GM23338 (cell line): Measurements from ENCODE around the gene TBC1D5. TPM values are rescaled to one million over a fixed set of nuclear protein-coding genes. Genes with fewer than 3 reads are reported as not detected.

Experiments
- ATAC-seq: fragments of 200-7000 bp; cut with Tn5 transposase; 3 replicates; pipeline ENCODE4 v1.9.1; 2020
- DNase-seq: peaks from one replicate; pipeline ENCODE4 v3.0.0-alpha.2; 2015; ENCODE audit warnings: low spot score
- H2AFZ ChIP-seq: fragments of 200-600 bp; sonication (generic); 2 replicates; pipeline ENCODE4 v1.8.0; 2016; ENCODE audit warnings: antibody characterized with exemption, mild to moderate bottlenecking, moderate library complexity
- H3F3A ChIP-seq: fragments of 200-600 bp; sonication (generic); replicated peaks from 2 replicates; pipeline ENCODE4 v1.8.0; 2017; ENCODE audit warnings: antibody characterized with exemption, mixed run types, low read depth
- H3K27ac ChIP-seq: fragments of 200-600 bp; sonication (generic); 2 replicates; pipeline ENCODE4 v1.6.1; 2016; ENCODE audit warnings: low read depth
- H3K27me3 ChIP-seq: fragments of 200-600 bp; sonication (generic); 2 replicates; pipeline ENCODE4 v1.8.0; 2016; ENCODE audit warnings: mild to moderate bottlenecking, mixed run types, moderate library complexity; ENCODE audit not compliant: insufficient read depth
- H3K36me3 ChIP-seq: fragments of 200-600 bp; sonication (generic); 2 replicates; pipeline ENCODE4 v1.8.0; 2016; ENCODE audit warnings: mild to moderate bottlenecking; ENCODE audit not compliant: insufficient read depth
- H3K4me1 ChIP-seq: fragments of 200-600 bp; sonication (generic); 2 replicates; pipeline ENCODE4 v1.8.0; 2016; ENCODE audit warnings: mild to moderate bottlenecking, moderate library complexity; ENCODE audit not compliant: insufficient read depth
- H3K4me2 ChIP-seq: fragments of 200-600 bp; sonication (generic); 2 replicates; pipeline ENCODE4 v1.7.1; 2017; ENCODE audit warnings: mixed run types
- H3K4me3 ChIP-seq: fragments of 200-600 bp; sonication (generic); 2 replicates; pipeline ENCODE4 v1.6.1; 2016; ENCODE audit warnings: mixed run types
- H3K79me2 ChIP-seq: fragments of 200-600 bp; sonication (generic); replicated peaks from 2 replicates; pipeline ENCODE4 v1.8.0; 2017; ENCODE audit warnings: mild to moderate bottlenecking; ENCODE audit not compliant: insufficient read depth
- H3K9me2 ChIP-seq: fragments of 200-600 bp; sonication (generic); 2 replicates; pipeline ENCODE4 v1.8.0; 2017; ENCODE audit not compliant: insufficient read depth
- H4K20me1 ChIP-seq: fragments of 200-600 bp; sonication (generic); replicated peaks from 2 replicates; pipeline ENCODE4 v1.8.0; 2017; ENCODE audit warnings: mild to moderate bottlenecking; ENCODE audit not compliant: insufficient read depth
- H3K27ac Mint-ChIP-seq: 2 replicates; pipeline ENCODE4 v1.8.0; 2020; ENCODE audit warnings: inconsistent platforms, mild to moderate bottlenecking, moderate library complexity, mixed read lengths
- H3K27me3 Mint-ChIP-seq: 3 replicates; pipeline ENCODE4 v1.8.0; 2022; ENCODE audit warnings: low read depth, mild to moderate bottlenecking, moderate library complexity, mixed read lengths, inconsistent platforms; ENCODE audit not compliant: insufficient read depth, poor library complexity
- H3K36me3 Mint-ChIP-seq: 3 replicates; pipeline ENCODE4 v1.8.0; 2021; ENCODE audit warnings: low read depth, mild to moderate bottlenecking, inconsistent platforms, moderate library complexity, mixed read lengths
- H3K4me1 Mint-ChIP-seq: 3 replicates; pipeline ENCODE4 v1.8.0; 2020; ENCODE audit warnings: mild to moderate bottlenecking, inconsistent platforms, mixed read lengths
- H3K4me3 Mint-ChIP-seq: 3 replicates; pipeline ENCODE4 v1.8.0; 2021; ENCODE audit warnings: moderate library complexity, mild to moderate bottlenecking, inconsistent platforms, mixed read lengths
- H3K9me3 Mint-ChIP-seq: 3 replicates; pipeline ENCODE4 v1.8.0; 2020; ENCODE audit warnings: moderate library complexity, mild to moderate bottlenecking, inconsistent platforms, mixed read lengths
- CREB1 ChIP-seq: fragments of 250-450 bp; sonication (Bioruptor Pico); IDR thresholded peaks from 2 replicates; pipeline ENCODE4 v1.5.0; 2020; ENCODE audit warnings: low read depth, mild to moderate bottlenecking, moderate library complexity
- EZH2 ChIP-seq: fragments of 200-600 bp; sonication (generic); IDR thresholded peaks from one replicate; pipeline ENCODE4 v1.8.0; 2017; ENCODE audit warnings: antibody characterized with exemption, mild to moderate bottlenecking, low read depth; ENCODE audit not compliant: unreplicated experiment
- EZH2phosphoT487 ChIP-seq: fragments of 200-600 bp; sonication (generic); IDR thresholded peaks from one replicate; pipeline ENCODE4 v1.8.1; 2018; ENCODE audit warnings: antibody characterized with exemption; ENCODE audit not compliant: unreplicated experiment
- JUNB ChIP-seq: IDR thresholded peaks from one replicate; pipeline ENCODE4 v1.6.1; 2016; ENCODE audit warnings: antibody characterized with exemption; ENCODE audit not compliant: unreplicated experiment
- NANOG ChIP-seq: IDR thresholded peaks from 2 replicates; pipeline ENCODE4 v1.6.1; 2016; ENCODE audit warnings: antibody characterized with exemption, borderline replicate concordance
- POLR2AphosphoS5 ChIP-seq: IDR thresholded peaks from 2 replicates; pipeline ENCODE4 v1.6.1; 2016; ENCODE audit warnings: antibody characterized with exemption, low read depth
- STAT1 ChIP-seq: IDR thresholded peaks from one replicate; pipeline ENCODE4 v1.6.1; 2016; ENCODE audit warnings: antibody characterized with exemption; ENCODE audit not compliant: unreplicated experiment
- ZNF114 ChIP-seq: fragments of 250-450 bp; sonication (Bioruptor Pico); IDR thresholded peaks from 2 replicates; pipeline ENCODE4 v1.5.0; 2020; ENCODE audit warnings: mild to moderate bottlenecking, moderate library complexity
- polyA plus RNA-seq: library from polyadenylated mRNA; unstranded; fragments of >200 nt; fragmentation: Nextera tagmentation; extraction: Ambion mirVana; gene quantifications from 2 replicates; pipeline ENCODE4 v1.2.1, GENCODE V29; 2016
- total RNA-seq: library from RNA; depleted of rRNA; stranded (reverse); fragments of >200 nt; shearing (Covaris generic); gene quantifications from 2 replicates; pipeline ENCODE4 v1.2.3, GENCODE V29; 2014
- TF ChIP-seq, protein P1 (sequence below), 2 experiments: fragments of 200-600 bp in 1 of 2; sonication (generic) in 1 of 2; conservative IDR thresholded peaks; 2 replicates each; pipeline versions ENCODE4 v1.5.1 to v1.6.1; 2016 to 2017; ENCODE audit warnings: antibody characterized with exemption in 2 of 2, low read depth in 2 of 2, mild to moderate bottlenecking in 2 of 2, moderate library complexity in 1 of 2
- TF ChIP-seq, protein P2 (sequence below): IDR thresholded peaks from 2 replicates; pipeline ENCODE4 v1.6.1; 2016; ENCODE audit warnings: antibody characterized with exemption
- TF ChIP-seq, protein P3 (sequence below): fragments of 250-450 bp; sonication (Bioruptor Pico); IDR thresholded peaks from 2 replicates; pipeline ENCODE4 v1.5.0; 2020; ENCODE audit warnings: mild to moderate bottlenecking, moderate library complexity
- TF ChIP-seq, protein P4 (sequence below): IDR thresholded peaks from one replicate; pipeline ENCODE4 v1.6.1; 2018; ENCODE audit warnings: antibody characterized with exemption; ENCODE audit not compliant: unreplicated experiment

Gene TBC1D5
- total and polyA plus RNA-seq, 2 experiments from 2014 or later = 21.8 to 48.1 TPM

- TF ChIP-seq, protein P1, sequence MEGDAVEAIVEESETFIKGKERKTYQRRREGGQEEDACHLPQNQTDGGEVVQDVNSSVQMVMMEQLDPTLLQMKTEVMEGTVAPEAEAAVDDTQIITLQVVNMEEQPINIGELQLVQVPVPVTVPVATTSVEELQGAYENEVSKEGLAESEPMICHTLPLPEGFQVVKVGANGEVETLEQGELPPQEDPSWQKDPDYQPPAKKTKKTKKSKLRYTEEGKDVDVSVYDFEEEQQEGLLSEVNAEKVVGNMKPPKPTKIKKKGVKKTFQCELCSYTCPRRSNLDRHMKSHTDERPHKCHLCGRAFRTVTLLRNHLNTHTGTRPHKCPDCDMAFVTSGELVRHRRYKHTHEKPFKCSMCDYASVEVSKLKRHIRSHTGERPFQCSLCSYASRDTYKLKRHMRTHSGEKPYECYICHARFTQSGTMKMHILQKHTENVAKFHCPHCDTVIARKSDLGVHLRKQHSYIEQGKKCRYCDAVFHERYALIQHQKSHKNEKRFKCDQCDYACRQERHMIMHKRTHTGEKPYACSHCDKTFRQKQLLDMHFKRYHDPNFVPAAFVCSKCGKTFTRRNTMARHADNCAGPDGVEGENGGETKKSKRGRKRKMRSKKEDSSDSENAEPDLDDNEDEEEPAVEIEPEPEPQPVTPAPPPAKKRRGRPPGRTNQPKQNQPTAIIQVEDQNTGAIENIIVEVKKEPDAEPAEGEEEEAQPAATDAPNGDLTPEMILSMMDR (conservative IDR thresholded peaks at IDR 0.05; ENCODE audit: low read depth in 2 of 2) = no peak
- TF ChIP-seq JUNB (no peak), EZH2 (no peak)
Observed at GRCh38 chr3:17639765-17640164, 102.7 kb downstream of the TBC1D5 start (continued).

- Mint-ChIP-seq H3K9me3 (no peaks in the 10 kb centered on the region), H3K4me3 (no peak overlapping the region), H3K27me3 (no peaks in the 10 kb centered on the region), H3K36me3 (no peaks in the 10 kb centered on the region), H3K27ac (peak overlapping the region; percentile 36), H3K4me1 (peaks cover 11% of the 10 kb centered on the region)
- Histone ChIP-seq H3K36me3 (no peaks in the 10 kb centered on the region), H2AFZ (no peak overlapping the region), H3K27me3 (no peaks in the 10 kb centered on the region), H3K4me1 (no peaks in the 10 kb centered on the region; the same call in 1 of the 2 replicates), H3K4me2 (no peak overlapping the region), H3K79me2 (peaks cover 4% of the 10 kb centered on the region; the same call in 1 of the 2 replicates), H3F3A (no peaks in the 10 kb centered on the region), H3K9me2 (no peaks in the 10 kb centered on the region), H3K4me3 (no peak overlapping the region), H3K27ac (no peak overlapping the region), H4K20me1 (0 out of 2 replicates have a peak, but pooled peaks cover 4% of the 10 kb centered on the region)
- no peak for DNase-seq
- no peak for ATAC-seq
- TF ChIP-seq CREB1 = no peak
- TF ChIP-seq ZNF114 (CRISPR knock-in tag) = no peak
- TF ChIP-seq NANOG = no peak
- TF ChIP-seq POLR2AphosphoS5 = no peak
- no peak for TF ChIP-seq JUNB
- TF ChIP-seq, protein P2, sequence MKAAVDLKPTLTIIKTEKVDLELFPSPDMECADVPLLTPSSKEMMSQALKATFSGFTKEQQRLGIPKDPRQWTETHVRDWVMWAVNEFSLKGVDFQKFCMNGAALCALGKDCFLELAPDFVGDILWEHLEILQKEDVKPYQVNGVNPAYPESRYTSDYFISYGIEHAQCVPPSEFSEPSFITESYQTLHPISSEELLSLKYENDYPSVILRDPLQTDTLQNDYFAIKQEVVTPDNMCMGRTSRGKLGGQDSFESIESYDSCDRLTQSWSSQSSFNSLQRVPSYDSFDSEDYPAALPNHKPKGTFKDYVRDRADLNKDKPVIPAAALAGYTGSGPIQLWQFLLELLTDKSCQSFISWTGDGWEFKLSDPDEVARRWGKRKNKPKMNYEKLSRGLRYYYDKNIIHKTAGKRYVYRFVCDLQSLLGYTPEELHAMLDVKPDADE = no peak
- TF ChIP-seq, protein P3, sequence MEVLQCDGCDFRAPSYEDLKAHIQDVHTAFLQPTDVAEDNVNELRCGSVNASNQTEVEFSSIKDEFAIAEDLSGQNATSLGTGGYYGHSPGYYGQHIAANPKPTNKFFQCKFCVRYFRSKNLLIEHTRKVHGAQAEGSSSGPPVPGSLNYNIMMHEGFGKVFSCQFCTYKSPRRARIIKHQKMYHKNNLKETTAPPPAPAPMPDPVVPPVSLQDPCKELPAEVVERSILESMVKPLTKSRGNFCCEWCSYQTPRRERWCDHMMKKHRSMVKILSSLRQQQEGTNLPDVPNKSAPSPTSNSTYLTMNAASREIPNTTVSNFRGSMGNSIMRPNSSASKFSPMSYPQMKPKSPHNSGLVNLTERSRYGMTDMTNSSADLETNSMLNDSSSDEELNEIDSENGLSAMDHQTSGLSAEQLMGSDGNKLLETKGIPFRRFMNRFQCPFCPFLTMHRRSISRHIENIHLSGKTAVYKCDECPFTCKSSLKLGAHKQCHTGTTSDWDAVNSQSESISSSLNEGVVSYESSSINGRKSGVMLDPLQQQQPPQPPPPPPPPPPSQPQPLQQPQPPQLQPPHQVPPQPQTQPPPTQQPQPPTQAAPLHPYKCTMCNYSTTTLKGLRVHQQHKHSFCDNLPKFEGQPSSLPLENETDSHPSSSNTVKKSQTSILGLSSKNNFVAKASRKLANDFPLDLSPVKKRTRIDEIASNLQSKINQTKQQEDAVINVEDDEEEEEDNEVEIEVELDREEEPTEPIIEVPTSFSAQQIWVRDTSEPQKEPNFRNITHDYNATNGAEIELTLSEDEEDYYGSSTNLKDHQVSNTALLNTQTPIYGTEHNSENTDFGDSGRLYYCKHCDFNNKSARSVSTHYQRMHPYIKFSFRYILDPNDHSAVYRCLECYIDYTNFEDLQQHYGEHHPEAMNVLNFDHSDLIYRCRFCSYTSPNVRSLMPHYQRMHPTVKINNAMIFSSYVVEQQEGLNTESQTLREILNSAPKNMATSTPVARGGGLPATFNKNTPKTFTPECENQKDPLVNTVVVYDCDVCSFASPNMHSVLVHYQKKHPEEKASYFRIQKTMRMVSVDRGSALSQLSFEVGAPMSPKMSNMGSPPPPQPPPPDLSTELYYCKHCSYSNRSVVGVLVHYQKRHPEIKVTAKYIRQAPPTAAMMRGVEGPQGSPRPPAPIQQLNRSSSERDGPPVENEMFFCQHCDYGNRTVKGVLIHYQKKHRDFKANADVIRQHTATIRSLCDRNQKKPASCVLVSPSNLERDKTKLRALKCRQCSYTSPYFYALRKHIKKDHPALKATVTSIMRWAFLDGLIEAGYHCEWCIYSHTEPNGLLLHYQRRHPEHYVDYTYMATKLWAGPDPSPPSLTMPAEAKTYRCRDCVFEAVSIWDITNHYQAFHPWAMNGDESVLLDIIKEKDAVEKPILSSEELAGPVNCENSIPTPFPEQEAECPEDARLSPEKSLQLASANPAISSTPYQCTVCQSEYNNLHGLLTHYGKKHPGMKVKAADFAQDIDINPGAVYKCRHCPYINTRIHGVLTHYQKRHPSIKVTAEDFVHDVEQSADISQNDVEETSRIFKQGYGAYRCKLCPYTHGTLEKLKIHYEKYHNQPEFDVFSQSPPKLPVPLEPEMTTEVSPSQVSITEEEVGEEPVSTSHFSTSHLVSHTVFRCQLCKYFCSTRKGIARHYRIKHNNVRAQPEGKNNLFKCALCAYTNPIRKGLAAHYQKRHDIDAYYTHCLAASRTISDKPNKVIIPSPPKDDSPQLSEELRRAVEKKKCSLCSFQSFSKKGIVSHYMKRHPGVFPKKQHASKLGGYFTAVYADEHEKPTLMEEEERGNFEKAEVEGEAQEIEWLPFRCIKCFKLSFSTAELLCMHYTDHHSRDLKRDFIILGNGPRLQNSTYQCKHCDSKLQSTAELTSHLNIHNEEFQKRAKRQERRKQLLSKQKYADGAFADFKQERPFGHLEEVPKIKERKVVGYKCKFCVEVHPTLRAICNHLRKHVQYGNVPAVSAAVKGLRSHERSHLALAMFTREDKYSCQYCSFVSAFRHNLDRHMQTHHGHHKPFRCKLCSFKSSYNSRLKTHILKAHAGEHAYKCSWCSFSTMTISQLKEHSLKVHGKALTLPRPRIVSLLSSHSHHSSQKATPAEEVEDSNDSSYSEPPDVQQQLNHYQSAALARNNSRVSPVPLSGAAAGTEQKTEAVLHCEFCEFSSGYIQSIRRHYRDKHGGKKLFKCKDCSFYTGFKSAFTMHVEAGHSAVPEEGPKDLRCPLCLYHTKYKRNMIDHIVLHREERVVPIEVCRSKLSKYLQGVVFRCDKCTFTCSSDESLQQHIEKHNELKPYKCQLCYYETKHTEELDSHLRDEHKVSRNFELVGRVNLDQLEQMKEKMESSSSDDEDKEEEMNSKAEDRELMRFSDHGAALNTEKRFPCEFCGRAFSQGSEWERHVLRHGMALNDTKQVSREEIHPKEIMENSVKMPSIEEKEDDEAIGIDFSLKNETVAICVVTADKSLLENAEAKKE (CRISPR knock-in tag) = no peak
- TF ChIP-seq, protein P4, sequence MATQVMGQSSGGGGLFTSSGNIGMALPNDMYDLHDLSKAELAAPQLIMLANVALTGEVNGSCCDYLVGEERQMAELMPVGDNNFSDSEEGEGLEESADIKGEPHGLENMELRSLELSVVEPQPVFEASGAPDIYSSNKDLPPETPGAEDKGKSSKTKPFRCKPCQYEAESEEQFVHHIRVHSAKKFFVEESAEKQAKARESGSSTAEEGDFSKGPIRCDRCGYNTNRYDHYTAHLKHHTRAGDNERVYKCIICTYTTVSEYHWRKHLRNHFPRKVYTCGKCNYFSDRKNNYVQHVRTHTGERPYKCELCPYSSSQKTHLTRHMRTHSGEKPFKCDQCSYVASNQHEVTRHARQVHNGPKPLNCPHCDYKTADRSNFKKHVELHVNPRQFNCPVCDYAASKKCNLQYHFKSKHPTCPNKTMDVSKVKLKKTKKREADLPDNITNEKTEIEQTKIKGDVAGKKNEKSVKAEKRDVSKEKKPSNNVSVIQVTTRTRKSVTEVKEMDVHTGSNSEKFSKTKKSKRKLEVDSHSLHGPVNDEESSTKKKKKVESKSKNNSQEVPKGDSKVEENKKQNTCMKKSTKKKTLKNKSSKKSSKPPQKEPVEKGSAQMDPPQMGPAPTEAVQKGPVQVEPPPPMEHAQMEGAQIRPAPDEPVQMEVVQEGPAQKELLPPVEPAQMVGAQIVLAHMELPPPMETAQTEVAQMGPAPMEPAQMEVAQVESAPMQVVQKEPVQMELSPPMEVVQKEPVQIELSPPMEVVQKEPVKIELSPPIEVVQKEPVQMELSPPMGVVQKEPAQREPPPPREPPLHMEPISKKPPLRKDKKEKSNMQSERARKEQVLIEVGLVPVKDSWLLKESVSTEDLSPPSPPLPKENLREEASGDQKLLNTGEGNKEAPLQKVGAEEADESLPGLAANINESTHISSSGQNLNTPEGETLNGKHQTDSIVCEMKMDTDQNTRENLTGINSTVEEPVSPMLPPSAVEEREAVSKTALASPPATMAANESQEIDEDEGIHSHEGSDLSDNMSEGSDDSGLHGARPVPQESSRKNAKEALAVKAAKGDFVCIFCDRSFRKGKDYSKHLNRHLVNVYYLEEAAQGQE = no peak
- TF ChIP-seq STAT1 = no peak
- TF ChIP-seq EZH2phosphoT487 = no peak
Observed at GRCh38 chr3:17639257-17639656, 103.2 kb downstream of the TBC1D5 start.
